ENCODE results near the gene SETD3. TPM values are rescaled to one million over a fixed set of nuclear protein-coding genes. Genes with fewer than 3 reads are reported as not detected.

SETD3 gene
- total and polyA plus RNA-seq, 4 donors: 41.0 to 66.0 (median 56.8) TPM

DNA sequence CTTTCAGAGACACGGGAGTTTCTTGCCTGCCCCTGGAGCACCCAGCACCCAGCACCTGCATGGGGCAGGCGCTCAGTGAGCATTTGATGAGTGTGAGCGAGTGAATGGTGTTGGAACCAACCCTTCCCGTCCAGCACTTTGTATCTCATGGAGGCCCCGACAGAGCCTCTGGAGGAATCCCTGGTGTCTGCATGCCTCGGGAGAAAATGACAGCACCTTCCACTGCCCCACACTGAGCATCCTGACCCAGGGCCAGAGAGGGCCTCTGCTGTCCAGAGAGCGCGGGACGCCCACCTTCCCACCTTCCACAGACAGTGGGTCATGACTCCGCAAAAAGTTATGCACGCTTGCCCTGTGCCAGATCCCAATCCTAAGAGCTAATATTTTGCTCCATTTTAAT is 105.7 kb downstream of the SETD3 start:
- no peak for ATAC-seq (ENCODE audit: low FRiP score)
- intact Hi-C loops (cut with DNase I): no loop called here
- no peaks in the 10 kb centered on the region for H3K9me3 ChIP-seq (ENCODE audit: control insufficient read depth, low read length)
- WGBS, 2 donors: 78 to 88% methylated on average over 11 of the region's 11 CpGs
- no peaks in the 10 kb centered on the region for H3K27me3 ChIP-seq (ENCODE audit: control insufficient read depth in 1 of 2, insufficient read depth in 2 of 2, low read length in 1 of 2)
- H3K4me3 ChIP-seq (ENCODE audit: low read length in 2 of 2): no peak overlapping the region
- H3K27ac ChIP-seq (ENCODE audit: low read depth in 1 of 2, low read length in 2 of 2): no peak overlapping the region
- H3K36me3 ChIP-seq (ENCODE audit: control insufficient read depth in 1 of 2, insufficient read depth in 2 of 2, low read length in 1 of 2): no peaks in the 10 kb centered on the region
- H3K4me1 ChIP-seq (ENCODE audit: control insufficient read depth in 1 of 2, insufficient read depth in 2 of 2, low read length in 2 of 2): no peaks in the 10 kb centered on the region
- no peak for DNase-seq

DNA sequence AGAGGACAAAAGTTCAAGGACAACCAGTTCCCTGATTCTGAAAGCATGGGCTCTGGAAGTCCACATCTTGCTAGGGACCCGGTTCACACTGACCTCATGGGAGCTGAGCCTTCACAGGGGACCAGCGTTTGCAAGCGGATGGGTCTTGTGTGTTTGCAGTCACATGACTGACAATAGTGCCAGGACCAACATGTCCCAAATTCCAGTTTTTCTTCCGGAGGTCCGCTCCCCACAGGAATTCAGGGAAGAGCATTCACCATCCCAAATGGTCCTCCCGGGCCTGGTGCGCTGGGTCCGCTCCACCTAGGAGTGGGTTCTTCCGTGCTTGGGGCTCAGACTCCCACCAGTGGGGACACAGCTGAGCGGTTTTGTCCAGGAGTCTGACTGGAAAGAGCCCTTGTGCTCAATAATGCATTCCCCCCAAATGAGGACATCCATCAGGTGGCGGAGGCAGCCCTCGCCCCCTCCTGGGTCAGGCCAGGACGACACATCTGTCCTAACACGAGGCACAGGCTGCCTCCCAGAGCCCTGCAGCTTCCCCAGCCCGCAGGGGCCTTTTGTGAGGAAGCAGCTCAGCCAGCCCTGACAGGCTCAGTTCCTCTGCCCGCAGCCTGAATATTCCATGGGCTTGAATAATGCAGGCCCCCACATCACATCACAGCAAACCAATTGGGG is 116.9 kb downstream of the SETD3 start:
- no peaks in the 10 kb centered on the region for H3K4me1 ChIP-seq (ENCODE audit: control insufficient read depth in 1 of 2, insufficient read depth in 2 of 2, low read length in 2 of 2)
- H3K9me3 ChIP-seq (ENCODE audit: control insufficient read depth, low read length): no peaks in the 10 kb centered on the region
- no peak overlapping the region for H3K4me3 ChIP-seq (ENCODE audit: low read length in 2 of 2)
- no peak overlapping the region for H3K27ac ChIP-seq (ENCODE audit: low read depth in 1 of 2, low read length in 2 of 2)
- no peaks in the 10 kb centered on the region for H3K36me3 ChIP-seq (ENCODE audit: control insufficient read depth in 1 of 2, insufficient read depth in 2 of 2, low read length in 1 of 2)
- 75 to 76% methylated on average over 16 of the region's 16 CpGs for WGBS, 2 donors
- ATAC-seq (ENCODE audit: low FRiP score) (no peak), DNase-seq (peak in 1 of 2 donors; percentile 56)
- H3K27me3 ChIP-seq (ENCODE audit: control insufficient read depth in 1 of 2, insufficient read depth in 2 of 2, low read length in 1 of 2): no peaks in the 10 kb centered on the region
- intact Hi-C loops (cut with DNase I): no loop called here

DNA sequence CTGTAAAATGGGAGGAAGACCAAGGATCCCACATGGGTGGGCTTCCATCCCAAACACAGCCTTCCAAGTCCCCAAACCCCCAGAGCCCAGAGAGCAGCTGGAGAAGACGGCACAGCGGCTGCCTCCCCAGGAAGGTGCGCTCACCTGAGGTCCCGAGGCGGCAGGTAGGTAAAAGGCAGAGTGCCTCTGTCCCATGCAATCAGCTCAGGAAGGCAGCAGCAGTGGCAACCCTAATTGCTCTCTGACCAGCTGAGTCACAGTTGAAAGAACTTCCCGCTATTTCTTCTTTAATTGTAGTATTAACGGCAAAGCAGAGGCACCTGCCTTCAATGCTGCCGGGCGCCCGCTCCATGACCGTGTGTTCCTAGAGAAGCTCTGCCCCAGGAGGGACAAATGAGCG is 117.6 kb downstream of the SETD3 start:
- peak in 1 of 2 donors; percentile 59 for DNase-seq

DNA sequence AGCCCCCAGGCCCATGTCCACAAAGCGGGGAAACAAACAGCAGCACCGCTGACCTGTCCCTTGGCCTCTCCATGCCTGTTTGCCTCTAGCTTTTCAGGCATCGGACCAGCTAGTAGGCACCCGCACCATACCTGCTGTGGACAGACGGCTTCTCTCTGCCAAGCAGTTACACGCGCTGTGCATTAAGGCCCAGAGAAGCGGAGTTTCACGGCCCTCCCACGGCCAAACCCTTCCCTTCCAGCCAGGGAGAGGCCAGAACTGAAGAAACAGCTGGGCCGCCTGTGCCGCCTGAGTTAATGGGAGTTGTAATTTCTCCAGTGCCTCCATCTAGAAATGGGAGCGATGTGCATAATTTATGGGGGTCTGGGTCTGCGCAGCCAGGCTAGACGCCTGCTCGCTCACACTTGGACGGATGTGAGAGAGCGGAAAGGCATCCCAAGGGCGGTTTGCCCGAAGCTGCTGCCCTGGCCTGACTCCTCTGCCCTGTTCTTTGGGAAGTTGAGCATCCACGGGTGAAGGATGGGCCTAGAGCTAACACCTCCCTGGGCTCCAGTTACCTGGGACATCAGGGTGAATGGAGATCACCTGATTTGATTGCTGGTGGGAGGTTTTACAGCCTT is 119.0 kb downstream of the SETD3 start:
- H3K27me3 ChIP-seq (ENCODE audit: control insufficient read depth in 1 of 2, insufficient read depth in 2 of 2, low read length in 1 of 2): no peaks in the 10 kb centered on the region
- DNase-seq (no peak), ATAC-seq (ENCODE audit: low FRiP score) (no peak)
- WGBS, 2 donors: 88 to 90% methylated on average over 21 of the region's 21 CpGs
- no peaks in the 10 kb centered on the region for H3K36me3 ChIP-seq (ENCODE audit: control insufficient read depth in 1 of 2, insufficient read depth in 2 of 2, low read length in 1 of 2)
- no peaks in the 10 kb centered on the region for H3K4me1 ChIP-seq (ENCODE audit: control insufficient read depth in 1 of 2, insufficient read depth in 2 of 2, low read length in 2 of 2)
- intact Hi-C loops (cut with DNase I): no loop called here
- no peak overlapping the region for H3K4me3 ChIP-seq (ENCODE audit: low read length in 2 of 2)
- H3K27ac ChIP-seq (ENCODE audit: low read depth in 1 of 2, low read length in 2 of 2): no peak overlapping the region
- H3K9me3 ChIP-seq (ENCODE audit: control insufficient read depth, low read length): no peaks in the 10 kb centered on the region

More for the DNA sequence above, 117.6 kb downstream of the SETD3 start:
- Histone ChIP-seq H3K4me3 (ENCODE audit: low read length in 2 of 2) (no peak overlapping the region), H3K36me3 (ENCODE audit: control insufficient read depth in 1 of 2, insufficient read depth in 2 of 2, low read length in 1 of 2) (no peaks in the 10 kb centered on the region), H3K27me3 (ENCODE audit: control insufficient read depth in 1 of 2, insufficient read depth in 2 of 2, low read length in 1 of 2) (no peaks in the 10 kb centered on the region), H3K9me3 (ENCODE audit: control insufficient read depth, low read length) (no peaks in the 10 kb centered on the region), H3K27ac (ENCODE audit: low read depth in 1 of 2, low read length in 2 of 2) (no peak overlapping the region), H3K4me1 (ENCODE audit: control insufficient read depth in 1 of 2, insufficient read depth in 2 of 2, low read length in 2 of 2) (no peaks in the 10 kb centered on the region)
- intact Hi-C loops (cut with DNase I): no loop called here
- ATAC-seq (ENCODE audit: low FRiP score): no peak
- WGBS, 2 donors: 92 to 95% methylated on average over 12 of the region's 12 CpGs

DNA sequence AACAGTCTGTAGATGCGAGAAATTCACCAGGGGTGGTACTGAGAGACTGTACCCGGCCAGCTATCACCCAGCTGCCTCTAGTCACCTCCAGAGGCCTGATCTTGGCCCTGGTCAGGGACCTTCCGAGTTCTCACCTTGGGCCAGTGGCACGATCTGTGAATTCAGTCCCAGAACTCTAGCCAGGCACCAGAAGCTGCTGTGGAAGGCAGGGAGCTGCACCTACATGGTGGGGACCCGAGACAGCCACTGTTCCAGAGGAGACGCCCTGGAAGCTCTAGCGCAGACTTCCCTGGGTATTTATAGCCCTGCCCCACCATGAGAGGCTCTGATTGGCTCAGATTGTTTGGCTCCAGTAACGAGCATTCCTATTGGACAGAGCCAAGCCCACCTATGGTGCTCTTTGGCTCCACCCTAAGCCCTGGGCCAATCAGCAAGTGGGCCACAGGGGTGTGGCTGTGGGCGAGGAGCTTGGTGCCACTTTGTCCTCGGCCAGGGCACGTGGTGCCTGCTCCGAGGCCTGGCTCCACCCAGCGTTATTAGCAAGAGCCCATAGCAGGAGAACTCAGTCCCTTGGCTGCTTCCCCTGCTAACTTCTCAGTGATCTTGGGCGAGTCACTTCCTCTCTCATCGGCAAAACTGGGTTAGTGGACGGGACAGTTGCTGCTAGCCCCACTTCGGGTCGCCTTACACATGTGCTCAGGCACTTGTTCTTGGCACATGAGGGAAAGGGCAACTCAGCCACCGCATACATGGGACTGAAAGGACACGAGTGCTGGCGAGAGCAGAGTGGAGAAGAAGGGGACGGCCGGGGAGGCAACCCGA is 119.7 kb downstream of the SETD3 start:
- H3K4me1 ChIP-seq (ENCODE audit: control insufficient read depth in 1 of 2, insufficient read depth in 2 of 2, low read length in 2 of 2): no peaks in the 10 kb centered on the region
- H3K9me3 ChIP-seq (ENCODE audit: control insufficient read depth, low read length): no peaks in the 10 kb centered on the region
- H3K36me3 ChIP-seq (ENCODE audit: control insufficient read depth in 1 of 2, insufficient read depth in 2 of 2, low read length in 1 of 2): no peaks in the 10 kb centered on the region
- DNase-seq: peak in 1 of 2 donors; percentile 61
- no peak overlapping the region for H3K4me3 ChIP-seq (ENCODE audit: low read length in 2 of 2)
- H3K27me3 ChIP-seq (ENCODE audit: control insufficient read depth in 1 of 2, insufficient read depth in 2 of 2, low read length in 1 of 2): no peaks in the 10 kb centered on the region
- no peak for ATAC-seq (ENCODE audit: low FRiP score)
- H3K27ac ChIP-seq (ENCODE audit: low read depth in 1 of 2, low read length in 2 of 2): no peak overlapping the region
- 91 to 92% methylated on average over 24 of the region's 24 CpGs for WGBS, 2 donors
- intact Hi-C loops (cut with DNase I): no loop called here

DNA sequence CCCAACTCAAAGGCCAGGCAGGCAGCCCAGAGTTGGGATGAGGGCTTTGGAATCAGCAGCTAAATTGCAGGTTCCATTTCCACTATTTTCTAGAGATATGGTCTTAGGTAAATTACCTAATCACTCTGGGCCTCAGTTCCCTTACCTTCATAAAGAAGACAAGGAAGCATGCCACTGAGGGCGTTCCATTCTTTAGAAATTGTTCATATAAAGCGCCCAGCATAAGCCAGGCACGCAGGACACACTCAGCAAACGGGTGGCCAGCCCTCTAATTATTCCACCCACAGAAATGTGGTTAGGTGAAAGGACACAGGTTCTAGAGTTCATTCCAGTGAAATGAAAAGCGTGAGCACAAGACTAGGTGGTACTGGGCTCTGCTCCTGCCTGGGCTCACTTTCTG is 120.8 kb downstream of the SETD3 start:
- Histone ChIP-seq H3K27ac (ENCODE audit: low read depth in 1 of 2, low read length in 2 of 2) (no peak overlapping the region), H3K9me3 (ENCODE audit: control insufficient read depth, low read length) (no peaks in the 10 kb centered on the region), H3K27me3 (ENCODE audit: control insufficient read depth in 1 of 2, insufficient read depth in 2 of 2, low read length in 1 of 2) (no peaks in the 10 kb centered on the region), H3K4me3 (ENCODE audit: low read length in 2 of 2) (no peak overlapping the region), H3K36me3 (ENCODE audit: control insufficient read depth in 1 of 2, insufficient read depth in 2 of 2, low read length in 1 of 2) (no peaks in the 10 kb centered on the region), H3K4me1 (ENCODE audit: control insufficient read depth in 1 of 2, insufficient read depth in 2 of 2, low read length in 2 of 2) (no peaks in the 10 kb centered on the region)
- DNase-seq (no peak), ATAC-seq (ENCODE audit: low FRiP score) (no peak)
- WGBS, 2 donors: 90 to 96% methylated on average over 5 of the region's 5 CpGs
- intact Hi-C loops (cut with DNase I): no loop called here

DNA sequence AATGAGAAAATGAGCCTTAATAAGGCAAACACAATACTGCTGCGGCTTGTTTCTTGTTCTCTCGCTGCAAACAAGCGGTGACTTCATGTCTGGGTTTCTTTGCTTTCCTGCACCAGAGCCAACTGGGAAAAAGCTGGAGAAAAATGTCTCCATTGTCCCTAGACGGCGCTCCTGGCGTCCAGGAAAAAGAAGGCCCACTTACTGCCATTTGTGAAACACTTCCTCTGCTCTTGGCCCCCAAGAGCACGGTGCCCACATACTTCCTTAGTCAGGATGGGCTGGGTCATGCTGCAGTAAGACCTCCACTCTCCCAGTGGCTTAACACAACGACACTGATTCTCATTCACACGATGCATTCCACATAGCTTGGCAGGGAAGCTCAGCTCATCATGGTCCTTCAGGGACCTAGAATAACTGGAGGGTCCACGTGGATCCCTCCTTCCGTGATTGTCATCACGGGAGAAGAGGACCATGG is 122.7 kb downstream of the SETD3 start:
- H3K27me3 ChIP-seq (ENCODE audit: control insufficient read depth in 1 of 2, insufficient read depth in 2 of 2, low read length in 1 of 2): no peaks in the 10 kb centered on the region
- H3K9me3 ChIP-seq (ENCODE audit: control insufficient read depth, low read length): no peaks in the 10 kb centered on the region
- H3K27ac ChIP-seq (ENCODE audit: low read depth in 1 of 2, low read length in 2 of 2): no peak overlapping the region
- ATAC-seq (ENCODE audit: low FRiP score): no peak
- no peak overlapping the region for H3K4me3 ChIP-seq (ENCODE audit: low read length in 2 of 2)
- WGBS, 2 donors: 70 to 77% methylated on average over 12 of the region's 12 CpGs
- H3K36me3 ChIP-seq (ENCODE audit: control insufficient read depth in 1 of 2, insufficient read depth in 2 of 2, low read length in 1 of 2): no peaks in the 10 kb centered on the region
- DNase-seq: peak in 1 of 2 donors; percentile 5
- no peaks in the 10 kb centered on the region for H3K4me1 ChIP-seq (ENCODE audit: control insufficient read depth in 1 of 2, insufficient read depth in 2 of 2, low read length in 2 of 2)
- intact Hi-C loops (cut with DNase I): no loop called here

DNA sequence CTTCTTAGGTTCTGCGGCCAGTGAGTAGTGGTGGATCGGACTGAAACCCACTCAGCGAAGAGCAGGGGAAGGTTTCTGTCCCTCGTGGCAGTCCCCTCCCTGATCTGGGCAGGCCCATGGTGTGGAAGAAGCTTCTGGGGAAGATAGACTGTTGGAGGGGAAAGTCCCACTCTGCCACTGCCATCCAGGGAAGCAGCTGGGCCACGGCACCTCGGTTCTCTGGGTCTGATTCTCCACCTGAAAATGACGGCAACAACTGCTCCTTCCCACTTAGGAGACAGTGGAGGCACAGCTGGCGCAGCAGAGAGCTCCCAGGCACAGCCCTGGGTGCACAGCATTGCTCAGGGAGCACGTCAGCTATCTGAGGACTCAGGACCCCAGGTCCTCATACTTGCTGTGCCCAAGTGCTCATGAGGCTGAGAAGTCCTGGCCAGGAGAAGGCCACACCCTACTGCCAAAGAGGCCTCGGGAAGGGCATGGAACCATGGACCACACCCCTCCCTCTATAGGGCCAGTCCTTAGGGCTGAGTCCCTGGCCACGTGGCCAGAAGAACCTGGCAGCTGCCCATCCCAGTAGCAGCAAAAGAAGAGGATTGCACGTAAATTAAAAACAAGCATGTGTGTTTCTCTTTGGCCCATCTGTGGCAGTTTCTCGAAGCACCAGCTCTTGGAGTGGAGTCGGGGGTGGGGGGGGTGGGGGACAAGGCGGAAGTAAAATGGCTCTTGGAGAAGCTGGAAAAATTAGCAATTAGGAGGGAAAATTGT is 123.3 kb downstream of the SETD3 start:
- Histone ChIP-seq H3K4me3 (ENCODE audit: low read length in 2 of 2) (no peak overlapping the region), H3K27me3 (ENCODE audit: control insufficient read depth in 1 of 2, insufficient read depth in 2 of 2, low read length in 1 of 2) (no peaks in the 10 kb centered on the region), H3K27ac (ENCODE audit: low read depth in 1 of 2, low read length in 2 of 2) (no peak overlapping the region), H3K36me3 (ENCODE audit: control insufficient read depth in 1 of 2, insufficient read depth in 2 of 2, low read length in 1 of 2) (no peaks in the 10 kb centered on the region), H3K9me3 (ENCODE audit: control insufficient read depth, low read length) (no peaks in the 10 kb centered on the region), H3K4me1 (ENCODE audit: control insufficient read depth in 1 of 2, insufficient read depth in 2 of 2, low read length in 2 of 2) (no peaks in the 10 kb centered on the region)
- 84% methylated on average over 15 of the region's 15 CpGs for WGBS, 2 donors
- no peak for ATAC-seq (ENCODE audit: low FRiP score)
- DNase-seq: peak in 1 of 2 donors; percentile 55
- intact Hi-C loops (cut with DNase I): no loop called here
